A549 (cell line): ENCODE data around the gene CGRRF1. TPM values are rescaled to one million over a fixed set of nuclear protein-coding genes. Genes with fewer than 3 reads are reported as not detected.

Experiments
- ATAC-seq, 2 experiments: fragments of 200-7000 bp in 1 of 2; fragments of >200 bp in 1 of 2; cut with Nextera tagmentation in 1 of 2; cut with Tn5 transposase in 1 of 2; 3 replicates each; pipeline versions ENCODE4 v1.8.0 to v1.9.1; 2018 to 2020; ENCODE audit warnings: mild to moderate bottlenecking in 1 of 2, moderate library complexity in 1 of 2
- CTCF ChIA-PET: fragments of 300-600 bp; sonication (Branson Sonifier 250); formaldehyde crosslinking; extraction: SDS; loops from one replicate; lab custom pipeline; 2021; ENCODE audit warnings: antibody characterized with exemption, inconsistent platforms; lab: Yijun Ruan, JAX
- POLR2A ChIA-PET: fragments of 350-600 bp; formaldehyde crosslinking; extraction: SDS; loops from one replicate; lab custom pipeline; 2021; ENCODE audit warnings: antibody characterized with exemption, inconsistent platforms; lab: Yijun Ruan, JAX
- DNase-seq, 2 experiments: peaks; one replicate each; pipeline versions ENCODE4 v3.0.0 to v3.0.0-alpha.2; 2011 to 2016; ENCODE audit warnings: low read depth in 1 of 2, low spot score in 1 of 2
- FAIRE-seq: peaks from 2 replicates; lab custom pipeline; 2011; peaks lifted over from hg19 to GRCh38; lab: Jason Lieb, UNC
- H3K27ac ChIP-seq, 2 experiments: fragments of >200 bp; sonication (Bioruptor Twin); formaldehyde crosslinking; 3 replicates each; pipeline ENCODE4 v1.5.1; 2016 to 2017
- H3K4me1 ChIP-seq: fragments of >200 bp; sonication (Bioruptor Twin); formaldehyde crosslinking; 3 replicates; pipeline ENCODE4 v1.6.1; 2016
- H3K4me2 ChIP-seq: fragments of >200 bp; sonication (Bioruptor Twin); formaldehyde crosslinking; 3 replicates; pipeline ENCODE4 v1.6.1; 2016
- H3K4me3 ChIP-seq: fragments of >200 bp; sonication (Bioruptor Twin); formaldehyde crosslinking; 3 replicates; pipeline ENCODE4 v1.5.1; 2016
- H3K9me3 ChIP-seq: fragments of >200 bp; sonication (Bioruptor Twin); formaldehyde crosslinking; 3 replicates; pipeline ENCODE4 v1.6.1; 2016
- BCL3 ChIP-seq: fragments of >200 bp; sonication (Bioruptor Twin); formaldehyde crosslinking; IDR thresholded peaks from 3 replicates; pipeline ENCODE4 v1.6.1; 2016
- BHLHE40 ChIP-seq: IDR thresholded peaks from 2 replicates; pipeline ENCODE4 v1.6.1; 2012; ENCODE audit warnings: low read depth, low read length, inconsistent platforms
- CBX8 ChIP-seq: fragments of 200-600 bp; sonication (generic); IDR thresholded peaks from 2 replicates; pipeline ENCODE4 v1.6.1; 2016
- CEBPB ChIP-seq, 2 experiments: fragments of >200 bp in 1 of 2; sonication (Bioruptor Twin) in 1 of 2; formaldehyde crosslinking in 1 of 2; IDR thresholded peaks; 2 replicates each; pipeline ENCODE4 v1.6.1; 2012 to 2016
- CHD2 ChIP-seq: fragments of 150-350 bp; IDR thresholded peaks from 2 replicates; pipeline ENCODE4 v1.6.1; 2014; ENCODE audit warnings: low read length; ENCODE audit not compliant: partially characterized antibody
- CTCF ChIP-seq: fragments of >200 bp; sonication (Bioruptor Twin); formaldehyde crosslinking; IDR thresholded peaks from 3 replicates; pipeline ENCODE4 v1.5.1; 2016
- EHF ChIP-seq: fragments of 250-450 bp; sonication (Bioruptor Pico); IDR thresholded peaks from 2 replicates; pipeline ENCODE4 v1.5.0; 2020; ENCODE audit warnings: mild to moderate bottlenecking
- FOXS1 ChIP-seq: fragments of 250-450 bp; sonication (Bioruptor Pico); IDR thresholded peaks from 2 replicates; pipeline ENCODE4 v1.5.0; 2020; ENCODE audit warnings: mild to moderate bottlenecking, moderate library complexity
- GATA3 ChIP-seq: IDR thresholded peaks from 2 replicates; pipeline ENCODE4 v1.6.1; 2012; ENCODE audit warnings: borderline replicate concordance
- HEYL ChIP-seq: fragments of 250-450 bp; sonication (Bioruptor Pico); IDR thresholded peaks from 2 replicates; pipeline ENCODE4 v1.8.0; 2021; ENCODE audit warnings: mild to moderate bottlenecking, moderate library complexity
- HMGXB4 ChIP-seq: fragments of 250-450 bp; sonication (Bioruptor Pico); IDR thresholded peaks from 2 replicates; pipeline ENCODE4 v1.5.0; 2021; ENCODE audit warnings: mild to moderate bottlenecking, moderate library complexity, borderline replicate concordance
- HOXA7 ChIP-seq: fragments of 250-450 bp; sonication (Bioruptor Pico); IDR thresholded peaks from 2 replicates; pipeline ENCODE4 v1.5.0; 2020; ENCODE audit warnings: mild to moderate bottlenecking, moderate library complexity
- JUNB ChIP-seq: fragments of >200 bp; sonication (Bioruptor Twin); formaldehyde crosslinking; IDR thresholded peaks from 2 replicates; pipeline ENCODE4 v1.6.1; 2016
- KDM1A ChIP-seq: fragments of 200-600 bp; sonication (generic); IDR thresholded peaks from 2 replicates; pipeline ENCODE4 v1.6.1; 2016; ENCODE audit warnings: low read depth, mild to moderate bottlenecking
- KDM5A ChIP-seq: fragments of 200-600 bp; sonication (generic); IDR thresholded peaks from 2 replicates; pipeline ENCODE4 v1.6.1; 2016; ENCODE audit warnings: antibody characterized with exemption, mild to moderate bottlenecking
- MAZ ChIP-seq: fragments of 150-350 bp; IDR thresholded peaks from 2 replicates; pipeline ENCODE4 v1.6.1; 2014; ENCODE audit warnings: antibody characterized with exemption, low read depth, low read length, borderline replicate concordance
- NR3C1 ChIP-seq: fragments of >200 bp; sonication (Bioruptor Twin); formaldehyde crosslinking; IDR thresholded peaks from 3 replicates; pipeline ENCODE4 v1.6.1; 2017
- POLR2A ChIP-seq: IDR thresholded peaks from 2 replicates; pipeline ENCODE4 v1.6.1; 2012; ENCODE audit warnings: mild to moderate bottlenecking, low read length
- REST ChIP-seq: fragments of 200-600 bp; sonication (generic); IDR thresholded peaks from 2 replicates; pipeline ENCODE4 v1.6.1; 2016; ENCODE audit warnings: antibody characterized with exemption, mild to moderate bottlenecking, moderate library complexity
- RFX5 ChIP-seq: fragments of 450-650 bp; IDR thresholded peaks from 2 replicates; pipeline ENCODE4 v1.7.1; 2014; ENCODE audit warnings: antibody characterized with exemption, mild to moderate bottlenecking, moderate library complexity
- SREBF2 ChIP-seq: fragments of 450-650 bp; IDR thresholded peaks from 2 replicates; pipeline ENCODE4 v1.6.1; 2014; ENCODE audit warnings: mild to moderate bottlenecking, moderate library complexity
- USF2 ChIP-seq: fragments of 450-650 bp; IDR thresholded peaks from 2 replicates; pipeline ENCODE4 v1.6.1; 2014; ENCODE audit warnings: antibody characterized with exemption
- ZC3H11A ChIP-seq: fragments of 450-650 bp; IDR thresholded peaks from 2 replicates; pipeline ENCODE4 v1.6.1; 2014; ENCODE audit warnings: antibody characterized with exemption, mild to moderate bottlenecking
- ZFP36 ChIP-seq: fragments of 450-650 bp; IDR thresholded peaks from 2 replicates; pipeline ENCODE4 v1.6.1; 2014; ENCODE audit warnings: borderline replicate concordance; ENCODE audit not compliant: partially characterized antibody
- ZSCAN20 ChIP-seq: fragments of 250-450 bp; sonication (Bioruptor Pico); IDR thresholded peaks from 2 replicates; pipeline ENCODE4 v1.8.0; 2022; ENCODE audit warnings: mild to moderate bottlenecking, moderate library complexity
- WGBS: methylation state at CpG from one replicate; pipeline ENCODE4 v1.1.6; 2017; ENCODE audit errors: missing lambda C conversion rate; 5-methylcytosine and 5-hydroxymethylcytosine counted together
- polyA plus RNA-seq, 4 experiments: library from polyadenylated mRNA; depleted of rRNA in 3 of 4; stranded (reverse); fragments of >200 nt; fragmentation: RNase III in 1 of 4; extraction: RNeasy Plus Mini Kit Qiagen cat#74134 plus additional on column Dnase treatment in 1 of 4; gene quantifications; 2 replicates in 3 of 4; 3 replicates in 1 of 4; pipeline ENCODE4 v1.2.3, GENCODE V29; 2011 to 2017

Gene CGRRF1
- polyA plus RNA-seq, 2 of the 4 experiments (the other 2 are of a cell fraction) = 15.8 to 35.4 TPM

- ATAC-seq (no peak), DNase-seq (no peak), FAIRE-seq (no peak)
- ChIA-PET CTCF (interaction anchor here (1.0 to 1.6 kb wide), 2 partner anchors 25 to 29 kb away, joined by 3 to 4 read pairs; partner anchors contain the start of gene CGRRF1), POLR2A (no interaction called here)
- H3K4me3 ChIP-seq = no peak overlapping the region
- H3K27ac ChIP-seq = no peak overlapping the region
- no peaks in the 10 kb centered on the region for H3K9me3 ChIP-seq
- WGBS = 85% methylated on average over 1 of the region's 1 CpG
- peaks cover 9% of the 10 kb centered on the region; the same call in 1 of the 3 replicates for H3K4me1 ChIP-seq
- H3K4me2 ChIP-seq = no peak overlapping the region
- TF ChIP-seq CEBPB (IDR thresholded peaks at IDR 0.05) = no peak
- no peak for TF ChIP-seq POLR2A
- no peak for TF ChIP-seq BCL3
- no peak for TF ChIP-seq BHLHE40
- TF ChIP-seq ZC3H11A = no peak
- TF ChIP-seq GATA3 = no peak
- no peak for TF ChIP-seq HEYL (CRISPR knock-in tag)
- TF ChIP-seq KDM1A = no peak
- TF ChIP-seq SREBF2 = no peak
- TF ChIP-seq ZSCAN20 (CRISPR knock-in tag) = no peak
- TF ChIP-seq CTCF = no peak
Observed at GRCh38 chr14:54535126-54535525, 25.4 kb downstream of the CGRRF1 start.

- CTCF ChIA-PET = interaction anchor here (1.6 kb wide), 1 partner anchor 29 kb away, joined by 4 read pairs; no protein-coding TSS in a partner anchor
- TF ChIP-seq FOXS1 (CRISPR knock-in tag) = no peak
- Histone ChIP-seq H3K9me3 (no peaks in the 10 kb centered on the region), H3K27ac (no peak overlapping the region), H3K4me3 (no peak overlapping the region), H3K4me1 (peaks cover 9% of the 10 kb centered on the region; the same call in 1 of the 3 replicates), H3K4me2 (no peak overlapping the region)
- DNase-seq (no peak), FAIRE-seq (no peak), ATAC-seq (no peak)
- POLR2A ChIA-PET = no interaction called here
- 58% methylated on average over 2 of the region's 2 CpGs for WGBS
Observed at GRCh38 chr14:54535646-54536045, 25.9 kb downstream of the CGRRF1 start.

- WGBS = 26% methylated on average over 2 of the region's 2 CpGs
- ChIA-PET POLR2A (interaction anchor here (1.1 kb wide), 1 partner anchor 28 kb away, joined by 3 read pairs; the partner anchor contains the start of gene CGRRF1), CTCF (interaction anchor here (1.6 kb wide), 1 partner anchor 236 kb away, joined by 3 read pairs; no protein-coding TSS in a partner anchor)
- TF ChIP-seq NR3C1 (no peak), CBX8 (no peak), KDM5A (no peak), KDM1A (no peak), MAZ (no peak), RFX5 (no peak), ZFP36 (no peak), FOXS1 (CRISPR knock-in tag) (no peak), REST (no peak), HMGXB4 (CRISPR knock-in tag) (no peak), EHF (CRISPR knock-in tag) (no peak), HOXA7 (CRISPR knock-in tag) (no peak), GATA3 (no peak), USF2 (no peak), CHD2 (no peak), JUNB (no peak), ZC3H11A (no peak)
- FAIRE-seq = no peak
- DNase-seq = peak in 1 of 2 experiments; percentile 18
- no peak for ATAC-seq
- H3K27ac ChIP-seq = no peak overlapping the region
- peaks cover 9% of the 10 kb centered on the region; the same call in 1 of the 3 replicates for H3K4me1 ChIP-seq
- peak overlapping the region; percentile 33; the same call in 2 of the 3 replicates for H3K4me2 ChIP-seq
- no peak overlapping the region for H3K4me3 ChIP-seq
- H3K9me3 ChIP-seq = no peaks in the 10 kb centered on the region
Observed at GRCh38 chr14:54537651-54538050, 27.9 kb downstream of the CGRRF1 start.
